Dermis microvascular lymphatic vessel endothelial cell (primary cell): ENCODE results near the gene COL17A1. TPM values are rescaled to one million over a fixed set of nuclear protein-coding genes. Genes with fewer than 3 reads are reported as not detected.

Experiments
- DNase-seq, 2 donors: peaks; one replicate each; pipeline versions ENCODE4 v3.0.0 to v3.0.0-alpha.2; 2010; ENCODE audit warnings: low read depth in 2 of 2
- total RNA-seq: library from RNA; depleted of rRNA; stranded (reverse); fragments of >200 nt; gene quantifications from 2 replicates; pipeline ENCODE4 v1.2.1, GENCODE V29; 2014

The COL17A1 gene
- total RNA-seq, 1 donor from 2014 or later = 0.90 TPM

DNA sequence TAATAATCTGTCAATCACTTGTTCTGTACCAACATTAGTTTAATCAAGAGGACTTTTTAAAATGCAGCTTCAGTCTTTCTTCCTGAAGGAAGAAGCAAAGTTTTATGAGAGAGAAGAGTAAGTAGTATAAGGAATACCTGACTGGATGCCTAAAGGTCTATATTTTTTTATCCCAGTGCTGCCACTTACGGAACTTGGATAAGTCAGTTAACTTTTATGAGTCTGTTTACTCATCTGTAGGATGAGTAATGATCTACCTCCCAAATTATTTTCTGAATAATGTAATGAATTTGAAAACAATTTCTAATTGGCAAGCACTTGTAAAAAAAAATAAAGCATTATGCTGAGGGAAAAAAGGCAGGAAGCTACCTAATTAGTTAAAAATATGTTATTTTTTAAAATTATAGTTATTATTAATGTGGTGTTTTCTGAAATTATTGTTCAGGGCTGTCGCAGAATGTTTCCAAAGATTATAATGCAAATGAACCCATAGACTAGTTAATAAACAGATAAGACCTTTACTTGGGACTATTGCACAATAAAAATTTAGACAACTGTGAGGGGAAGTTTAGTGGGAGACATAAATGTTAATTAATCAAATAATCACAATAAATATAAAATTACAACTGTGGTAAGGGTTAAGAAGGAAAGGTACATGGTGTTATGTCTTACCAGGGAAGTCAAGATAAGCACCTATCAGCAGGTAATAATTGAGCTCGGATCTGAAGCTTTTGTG, 94.1 kb downstream of the COL17A1 start:
- DNase-seq = no peak

DNA sequence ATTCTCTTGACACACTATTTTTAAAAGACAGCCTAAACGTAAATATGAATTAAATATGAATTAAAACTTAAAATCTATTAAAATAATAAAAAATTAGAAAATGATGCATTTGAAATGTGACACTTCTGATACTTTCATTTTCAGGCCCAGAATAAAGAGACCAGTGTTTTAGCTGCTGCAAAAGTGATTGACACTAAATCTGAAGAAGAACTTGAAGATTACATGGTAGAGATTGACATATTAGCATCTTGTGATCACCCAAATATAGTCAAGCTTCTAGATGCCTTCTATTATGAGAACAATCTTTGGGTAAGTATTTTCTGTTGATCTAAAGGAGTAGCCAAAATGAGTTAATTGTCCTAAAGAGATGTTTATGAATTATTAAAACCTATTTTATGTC, 95.1 kb downstream of the COL17A1 start:
- DNase-seq = no peak

DNA sequence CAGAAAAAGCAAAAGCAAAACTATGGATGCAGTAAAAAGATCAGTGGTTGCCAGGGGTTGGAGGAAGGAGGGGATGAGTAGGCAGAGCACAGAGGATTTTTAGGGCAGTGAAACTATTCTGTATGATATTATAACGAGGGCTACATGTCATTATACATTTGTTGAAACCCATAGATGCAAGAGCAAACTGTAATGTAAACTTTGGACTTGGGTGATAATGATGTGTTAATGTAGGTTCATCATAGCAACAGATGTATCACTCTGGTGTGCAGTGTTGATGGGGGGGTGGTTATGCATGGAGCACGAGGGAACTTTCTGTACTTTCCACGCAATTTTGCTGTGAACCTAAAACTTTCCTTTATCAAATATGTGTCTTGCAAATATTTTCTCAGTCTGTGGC, 95.6 kb downstream of the COL17A1 start:
- no peak for DNase-seq

DNA sequence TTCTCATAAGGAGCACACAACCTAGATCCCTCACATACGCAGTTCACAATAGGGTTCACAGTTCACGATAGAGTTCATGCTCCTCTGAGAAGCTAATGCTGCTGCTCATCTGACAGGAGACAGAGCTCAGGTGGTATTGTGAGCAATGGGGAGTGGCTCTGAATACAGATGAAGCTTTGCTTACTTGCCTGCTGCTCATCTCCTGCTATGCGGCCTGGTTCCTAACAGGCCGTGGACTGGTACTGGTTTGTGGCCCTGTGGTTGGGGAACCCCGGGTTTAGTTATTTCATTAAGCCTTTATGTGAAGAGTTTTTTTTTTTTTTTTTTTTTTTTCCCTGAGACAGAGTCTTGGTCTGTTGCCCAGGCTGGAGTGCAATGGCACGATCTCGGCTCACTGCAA, 99.3 kb downstream of the COL17A1 start:
- DNase-seq = no peak

DNA sequence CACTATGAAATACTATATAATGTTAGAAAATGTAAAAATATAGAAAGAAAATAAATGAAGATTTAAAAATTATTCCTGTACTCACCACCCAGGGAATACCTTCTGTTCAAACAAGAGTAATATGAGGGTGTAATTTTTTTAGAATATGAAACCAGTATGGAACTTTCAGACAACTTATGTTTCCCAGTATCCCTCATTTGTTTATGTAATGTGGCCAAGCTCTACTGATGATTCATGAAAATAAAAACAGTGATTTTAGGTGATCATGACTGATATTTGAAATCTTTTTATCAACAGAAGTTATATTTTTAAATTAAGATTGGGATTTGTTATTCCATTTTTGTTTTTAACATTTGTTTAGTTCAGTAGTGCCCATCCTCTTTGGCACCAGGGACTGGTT, 100.0 kb downstream of the COL17A1 start:
- no peak for DNase-seq

DNA sequence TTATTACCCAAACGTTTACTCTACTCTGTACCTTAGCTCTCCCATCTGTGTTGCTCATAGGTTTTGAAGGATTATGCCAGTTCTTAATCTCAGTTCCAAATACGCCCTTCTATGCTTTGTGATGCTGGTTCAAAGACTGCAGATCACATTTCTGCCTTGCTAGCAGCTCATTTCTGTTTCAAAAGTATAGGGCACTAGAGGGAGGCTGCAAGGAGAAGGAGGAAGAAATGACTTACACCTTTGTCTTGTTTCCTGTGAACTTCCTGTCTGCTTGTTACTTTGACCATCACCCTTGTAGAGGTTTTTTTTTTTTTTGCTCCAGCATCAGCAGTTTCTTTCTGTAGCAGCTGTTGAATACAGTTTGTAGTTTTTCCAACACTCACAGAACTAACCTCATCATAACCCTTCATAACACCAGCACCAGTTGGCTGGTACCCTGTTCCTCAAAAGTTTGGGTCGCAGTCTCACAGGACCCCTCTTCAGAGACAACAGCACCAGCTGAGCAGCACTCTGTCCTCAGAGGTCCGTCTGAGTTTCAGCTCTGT, 102.2 kb downstream of the COL17A1 start:
- peak in 1 of 2 donors; percentile 57 for DNase-seq

GRCh38 chr10:103982639-103983038, 103.0 kb downstream of the COL17A1 start:
- DNase-seq = peak in 1 of 2 donors; percentile 53

Other genes starting within 250 kb of the COL17A1 start
- gene SH3PXD2A, start 230.3 kb downstream of the COL17A1 start, total RNA-seq = 2.6 and 3.2 TPM in 2 replicates
- gene STN1, start 167.7 kb downstream of the COL17A1 start, total RNA-seq = 20.5 and 20.9 TPM in 2 replicates
- 39.3 and 44.5 TPM in 2 replicates for gene SLK, start 118.7 kb downstream of the COL17A1 start, total RNA-seq
- 3.5 and 4.9 TPM in 2 replicates for gene SFR1, start 36.3 kb upstream of the COL17A1 start, total RNA-seq
- under 0.01 TPM in 2 replicates for gene CFAP43, start 146.5 kb upstream of the COL17A1 start, total RNA-seq
- gene GSTO1, start 169.0 kb upstream of the COL17A1 start, total RNA-seq = 267 and 284 TPM in 2 replicates
- 0.51 and 0.89 TPM in 2 replicates for gene GSTO2, start 183.3 kb upstream of the COL17A1 start, total RNA-seq